HG03196 (cell line): ENCODE results near the gene ABCA10.
"Not testable (repeated sequence)": the region's sequence is repeated elsewhere in the genome, so short reads cannot be mapped to it uniquely, and the experiment has no call there.

Experiments used
- ATAC-seq: cut with Tn5 transposase; IDR thresholded peaks from one replicate; pipeline ENCODE4 v1.9.1; 2021; ENCODE audit not compliant: unreplicated experiment

ABCA10 gene

DNA sequence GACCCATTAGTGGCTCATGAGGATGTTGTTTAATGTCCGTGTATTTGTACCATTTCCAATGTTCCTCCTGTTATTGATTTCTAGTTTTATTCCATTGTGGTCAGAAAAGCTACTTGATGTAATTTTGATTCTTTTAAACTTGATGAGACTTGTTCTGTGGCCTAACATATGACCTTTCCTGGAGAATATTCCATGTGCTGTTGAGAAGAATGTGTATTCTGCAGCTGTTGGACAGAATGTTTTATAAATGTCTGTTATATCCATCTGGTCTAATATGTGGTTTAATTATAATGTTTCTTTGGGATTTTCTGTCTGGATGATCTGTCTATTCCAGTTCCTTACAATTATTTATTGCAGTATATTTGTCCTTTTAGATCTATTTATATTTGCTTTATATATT is 2.9 kb upstream of the ABCA10 start:
- no peak for ATAC-seq

DNA sequence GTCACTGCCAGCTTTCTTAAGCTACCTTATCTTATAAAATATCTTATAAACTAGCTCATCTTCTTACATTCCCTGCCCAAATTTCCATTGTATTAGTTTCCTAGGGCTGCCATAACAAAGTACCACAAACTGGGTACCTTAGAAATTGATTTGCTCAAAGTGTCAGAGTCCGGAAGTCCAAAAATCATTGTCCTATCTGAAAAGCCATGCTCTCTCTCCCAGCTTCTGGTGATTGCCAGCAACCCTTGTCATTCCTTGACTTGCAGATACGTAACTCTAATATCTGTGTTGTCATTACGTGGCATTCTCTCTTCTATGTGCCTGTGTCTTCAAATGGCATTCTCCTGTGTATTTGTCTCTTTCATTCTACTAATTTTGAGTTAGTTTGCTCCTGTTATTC is 2.3 kb upstream of the ABCA10 start:
- ATAC-seq, result no peak

DNA sequence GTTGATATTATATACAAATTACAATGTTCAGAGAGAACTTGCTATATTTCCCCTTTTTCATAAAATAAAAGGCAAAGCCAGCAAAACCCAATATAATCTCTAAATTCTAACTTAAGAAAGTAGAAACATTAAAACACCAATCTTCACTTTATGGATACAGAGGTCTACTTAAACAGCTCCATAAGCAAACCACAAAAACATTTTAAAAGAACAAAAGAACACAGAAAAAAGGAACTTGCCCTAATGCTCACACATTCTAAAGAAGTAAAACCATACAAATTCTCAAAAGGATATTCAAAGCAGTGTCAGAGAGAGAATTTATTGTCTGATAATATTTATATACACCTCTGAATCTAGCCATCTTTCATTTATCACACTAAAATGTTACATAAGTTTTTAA is 606 bp downstream of the ABCA10 start:
- no peak for ATAC-seq

DNA sequence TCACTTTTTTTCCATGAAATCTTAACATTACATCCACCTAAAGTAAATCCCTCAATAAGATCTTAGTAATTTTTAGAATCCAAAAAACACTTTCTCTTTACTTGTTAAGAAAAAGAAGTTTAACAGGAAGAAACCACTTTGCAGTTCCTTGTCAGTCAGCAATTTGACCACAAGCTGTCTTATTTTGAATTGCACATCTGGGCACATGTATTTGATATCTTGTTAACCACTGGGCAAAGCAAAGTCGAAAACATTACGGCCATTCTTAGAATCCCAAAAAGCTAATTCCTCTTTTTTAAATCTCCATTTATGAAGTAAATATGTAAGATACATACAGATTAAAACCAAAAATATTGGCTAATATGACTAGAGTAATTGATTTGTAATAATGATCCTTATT is 1.1 kb downstream of the ABCA10 start:
- ATAC-seq, result no peak

DNA sequence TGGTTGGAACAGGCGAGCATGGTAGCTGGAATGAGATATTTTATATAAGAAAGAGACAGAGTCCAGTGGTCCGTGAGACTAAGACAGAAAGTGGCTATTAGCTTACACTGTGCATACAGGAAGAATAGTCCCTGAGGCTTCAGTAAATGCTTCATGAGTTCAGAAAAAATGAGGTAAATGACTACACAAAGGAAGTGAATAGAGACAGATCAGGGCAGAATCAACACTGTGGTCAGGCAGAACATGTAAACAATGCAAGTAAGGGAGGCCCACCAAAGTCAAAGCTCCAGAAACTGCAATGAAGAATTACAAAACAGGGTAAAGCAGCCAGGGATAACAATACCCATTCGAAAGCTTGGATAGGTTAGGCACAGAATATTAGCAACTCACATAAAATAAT is 4.8 kb downstream of the ABCA10 start:
- ATAC-seq, result peak; percentile 93

DNA sequence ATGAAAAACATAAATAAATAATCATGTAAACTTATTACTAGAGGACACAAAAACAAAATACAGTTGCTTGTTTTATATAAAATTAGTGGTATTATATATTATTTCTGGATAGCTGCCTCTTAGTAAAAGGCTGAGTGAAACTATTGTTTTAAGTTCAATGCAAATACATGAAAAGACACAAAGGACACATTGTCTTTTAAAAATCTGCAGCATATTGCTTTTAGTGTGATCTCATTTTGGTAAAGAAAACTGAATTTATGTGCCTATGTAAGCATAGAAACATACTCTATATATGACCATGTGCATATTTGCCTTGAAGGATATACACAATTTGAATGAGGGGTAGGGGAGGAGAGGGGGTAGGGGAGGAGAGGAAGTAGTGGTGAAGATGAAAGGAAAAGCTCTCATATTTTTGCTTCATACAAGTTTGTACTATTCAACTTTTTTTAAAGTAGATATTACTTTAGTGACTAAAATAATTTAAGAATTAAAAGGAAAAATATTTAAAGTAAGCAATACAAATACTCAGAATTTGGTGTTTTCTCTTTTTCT is 5.8 kb downstream of the ABCA10 start:
- ATAC-seq, result no peak

DNA sequence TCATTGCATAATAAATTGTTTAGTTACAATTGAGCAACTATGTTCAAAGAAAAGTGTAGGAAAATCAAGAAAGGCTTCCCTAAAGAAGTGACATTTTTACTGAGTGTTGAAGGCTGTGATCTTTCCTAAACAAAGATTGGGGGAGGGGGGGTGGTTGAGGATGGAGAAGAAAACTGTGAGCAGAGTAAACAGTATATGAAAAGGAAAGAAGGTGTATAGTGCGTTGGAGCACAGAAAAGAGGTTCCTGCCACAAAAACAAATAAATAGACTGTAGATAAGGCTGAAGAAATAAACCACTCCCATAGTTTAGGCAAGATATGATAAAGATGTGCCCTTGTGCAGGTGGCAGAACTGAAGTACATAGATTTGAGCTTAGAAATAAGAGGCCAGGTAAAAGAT is 8.5 kb downstream of the ABCA10 start:
- no peak for ATAC-seq

DNA sequence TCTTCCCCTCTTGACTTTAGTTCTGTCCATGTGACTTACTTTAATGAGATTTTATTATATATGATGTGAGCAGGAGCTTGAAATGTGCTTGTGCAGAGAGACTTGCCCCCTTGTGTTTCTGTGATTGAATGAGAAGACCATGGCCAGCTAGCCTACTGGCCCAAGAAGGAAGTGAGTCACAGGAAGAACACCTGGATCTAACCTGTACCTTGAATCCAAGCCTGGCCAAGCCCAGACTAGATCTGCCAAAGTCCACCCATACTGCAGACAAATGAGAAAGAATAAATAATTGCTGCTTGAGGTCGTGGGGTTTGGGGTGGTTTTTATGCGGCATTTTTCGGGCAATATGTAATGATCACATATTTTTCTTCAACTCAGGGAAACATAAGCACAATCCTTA is 9.6 kb downstream of the ABCA10 start:
- no peak for ATAC-seq

DNA sequence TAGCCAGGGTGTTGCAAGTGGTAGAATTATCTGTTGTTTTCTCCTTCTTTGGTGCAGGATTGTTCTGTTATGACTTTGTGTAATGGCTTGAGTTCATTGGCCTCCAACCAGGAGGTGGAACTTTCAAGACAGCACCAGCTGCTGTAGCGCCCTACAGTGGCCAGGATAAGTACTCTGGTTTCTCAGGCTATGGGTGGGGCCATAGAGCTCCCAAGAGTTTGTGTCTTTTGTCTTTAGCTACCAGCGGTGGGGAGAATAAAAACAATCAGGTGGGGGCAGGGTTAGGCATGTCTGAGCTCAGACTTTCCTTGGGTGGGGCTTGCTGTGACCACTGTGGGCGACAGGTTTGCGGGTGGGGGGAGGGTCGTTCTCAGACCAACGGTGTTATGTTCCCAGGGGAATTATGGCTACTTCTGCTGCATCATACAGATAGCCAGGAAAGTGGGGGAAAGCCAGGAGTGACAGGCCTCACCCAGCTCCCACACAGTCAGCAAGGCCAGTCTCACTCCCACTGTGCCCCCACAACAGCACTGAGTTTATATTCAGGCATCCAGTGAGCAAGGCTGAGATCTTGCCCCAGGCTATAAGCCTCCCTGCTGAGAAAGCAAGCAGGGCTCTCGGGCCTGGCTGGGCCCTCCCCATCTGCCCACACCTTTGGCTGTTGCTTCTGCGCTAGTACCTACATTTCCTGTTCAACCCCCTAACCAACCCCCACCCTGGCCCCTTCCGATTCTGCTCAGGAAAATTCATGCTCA is 15.4 kb downstream of the ABCA10 start:
- ATAC-seq, result no peak

DNA sequence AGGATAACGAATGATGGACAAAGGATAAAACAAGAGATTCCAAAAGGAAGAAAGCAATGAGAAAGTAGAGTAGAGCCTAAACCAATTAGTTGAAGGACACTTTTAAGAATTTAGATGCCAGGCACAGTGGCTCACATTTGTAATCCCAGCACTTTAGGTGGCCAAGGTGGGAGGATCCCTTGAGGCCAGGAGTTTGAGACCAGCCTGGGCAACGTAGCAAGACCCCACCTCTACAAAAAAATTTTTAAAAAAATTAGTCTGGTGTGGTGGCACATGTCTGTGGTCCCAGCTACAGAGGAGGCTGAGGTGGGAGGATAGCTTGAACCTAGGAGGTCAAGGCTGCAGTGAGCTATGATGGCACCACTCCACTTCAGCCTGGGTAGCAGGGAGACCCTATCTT is 20.0 kb downstream of the ABCA10 start:
- ATAC-seq, result no peak

DNA sequence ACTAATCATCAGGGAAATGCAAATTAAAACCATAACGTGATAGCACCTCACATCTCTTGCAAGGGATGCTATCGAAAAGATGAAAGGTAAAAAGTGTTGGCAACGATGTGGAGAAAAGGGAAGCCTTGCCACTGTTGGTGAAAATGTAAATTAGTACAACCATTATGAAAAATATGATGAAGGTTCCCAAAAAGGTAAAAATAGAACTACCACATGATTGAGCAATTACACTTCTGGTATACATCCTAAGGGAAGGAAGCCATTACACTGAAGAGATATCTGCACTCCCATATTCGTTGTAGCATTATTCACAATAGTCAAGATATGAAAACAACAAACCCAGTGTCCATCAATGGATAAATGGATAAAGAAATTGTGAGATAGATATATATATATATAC is 21.5 kb downstream of the ABCA10 start:
- no peak for ATAC-seq

DNA sequence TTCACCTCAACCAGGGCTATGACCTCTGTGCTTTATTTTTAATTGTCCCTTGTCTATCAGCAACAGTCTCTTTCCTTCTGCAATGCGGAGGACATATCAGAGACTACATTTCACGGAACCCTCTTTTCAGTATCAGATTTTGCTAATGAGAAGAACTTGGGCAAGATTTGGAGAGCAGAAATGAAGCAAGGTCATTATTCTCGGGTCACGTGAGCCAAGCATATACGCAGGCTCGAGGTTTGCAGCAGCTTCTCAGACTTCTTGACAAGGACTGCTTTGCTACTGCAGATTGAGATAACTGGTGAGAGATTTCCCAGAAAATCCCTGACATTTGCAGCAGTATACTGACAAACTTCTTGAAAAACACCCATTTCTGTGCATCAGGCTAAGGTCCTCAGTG is 30.4 kb downstream of the ABCA10 start:
- ATAC-seq, result no peak

DNA sequence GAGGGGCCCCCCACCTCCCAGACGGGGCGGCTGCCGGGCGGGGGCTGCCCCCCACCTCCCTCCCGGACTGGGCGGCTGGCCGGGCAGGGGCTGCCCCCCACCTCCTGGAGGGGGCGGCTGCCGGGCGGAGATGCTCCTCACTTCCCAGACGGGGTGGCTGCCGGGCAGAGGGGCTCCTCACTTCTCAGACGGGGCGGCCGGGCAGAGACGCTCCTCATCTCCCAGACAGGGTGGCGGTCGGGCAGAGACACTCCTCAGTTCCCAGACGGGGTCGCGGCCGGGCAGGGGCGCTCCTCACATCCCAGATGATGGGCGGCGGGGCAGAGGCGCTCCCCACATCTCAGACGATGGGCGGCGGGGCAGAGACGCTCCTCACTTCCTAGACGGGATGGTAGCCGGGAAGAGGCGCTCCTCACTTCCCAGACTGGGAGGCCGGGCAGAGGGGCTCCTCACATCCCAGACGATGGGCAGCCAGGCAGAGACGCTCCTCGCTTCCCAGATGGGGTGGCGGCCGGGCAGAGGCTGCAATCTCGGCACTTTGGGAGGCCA is 32.4 kb downstream of the ABCA10 start:
- ATAC-seq, result not testable (repeated sequence)

DNA sequence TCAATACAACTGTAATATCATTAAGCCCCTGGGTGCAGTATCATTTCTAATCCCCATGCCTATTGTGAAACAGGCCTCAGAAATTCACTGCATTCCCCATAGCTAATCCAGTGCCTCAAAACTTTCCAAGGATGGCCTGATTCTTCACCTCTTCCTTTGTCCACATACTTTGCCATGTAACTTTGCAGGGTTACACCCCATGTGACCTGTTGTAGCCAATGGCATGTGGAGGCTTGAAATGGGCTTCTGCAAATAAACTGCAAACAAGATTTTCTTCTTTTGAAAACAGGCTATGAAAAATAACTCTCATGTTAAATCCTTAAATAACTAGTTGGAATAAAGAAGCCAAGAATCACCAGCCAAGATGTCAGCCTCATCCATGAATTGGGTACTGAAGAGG is 35.9 kb downstream of the ABCA10 start:
- ATAC-seq, result no peak

DNA sequence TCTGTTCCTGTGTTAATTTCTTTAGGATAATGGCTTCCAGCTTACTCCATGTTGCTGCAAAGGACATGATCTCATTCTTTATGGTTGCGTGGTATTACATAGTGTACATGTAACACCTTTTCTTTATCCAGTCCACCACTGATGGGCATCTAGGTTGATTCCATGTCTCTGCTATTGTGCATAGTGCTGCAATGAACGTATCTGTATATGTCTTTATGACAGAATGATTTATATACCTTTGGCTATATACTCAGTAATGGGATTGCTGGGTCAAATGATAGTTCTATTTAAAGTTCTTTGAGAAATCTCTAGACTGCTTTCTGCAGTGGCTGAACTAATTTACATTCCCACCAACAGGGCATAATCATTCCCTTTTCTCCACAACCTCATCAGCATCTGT is 39.8 kb downstream of the ABCA10 start:
- ATAC-seq, result no peak

DNA sequence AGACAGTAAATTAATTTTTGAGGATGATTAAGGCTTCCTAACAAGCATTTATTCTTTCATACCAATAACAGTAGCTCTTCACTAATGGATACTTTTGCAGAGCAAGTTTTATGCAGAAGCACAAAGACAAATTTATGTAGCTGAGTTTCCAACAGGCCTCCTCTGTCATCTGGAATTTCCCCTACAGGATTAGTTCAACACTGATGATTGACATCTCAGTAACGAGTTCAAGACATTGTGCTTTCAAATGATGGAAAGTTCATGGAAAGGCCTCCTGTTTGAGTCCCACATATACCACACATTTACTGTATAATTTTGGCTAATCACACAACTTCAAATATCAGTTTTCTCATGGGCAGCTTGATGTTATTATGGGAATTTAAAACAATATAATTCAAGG is 40.6 kb downstream of the ABCA10 start:
- no peak for ATAC-seq

DNA sequence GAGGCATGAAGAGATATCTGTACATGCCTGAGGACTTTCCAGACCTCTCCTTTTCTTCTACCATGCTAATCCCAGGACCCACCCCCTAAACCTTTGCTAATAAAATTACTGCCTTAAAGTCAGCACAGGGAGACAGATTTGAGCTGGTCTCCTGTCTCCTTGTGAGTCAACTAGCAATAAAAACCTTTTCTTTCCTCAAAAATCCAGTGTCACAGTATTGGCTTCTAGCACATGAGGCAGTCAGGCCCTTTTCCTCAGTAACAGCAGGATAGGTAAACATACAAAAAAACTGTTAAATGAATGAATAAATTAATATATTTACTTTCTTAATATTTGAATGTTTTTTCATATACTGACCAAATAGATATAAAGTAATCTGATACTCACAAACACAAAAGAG is 41.3 kb downstream of the ABCA10 start:
- ATAC-seq, result no peak

DNA sequence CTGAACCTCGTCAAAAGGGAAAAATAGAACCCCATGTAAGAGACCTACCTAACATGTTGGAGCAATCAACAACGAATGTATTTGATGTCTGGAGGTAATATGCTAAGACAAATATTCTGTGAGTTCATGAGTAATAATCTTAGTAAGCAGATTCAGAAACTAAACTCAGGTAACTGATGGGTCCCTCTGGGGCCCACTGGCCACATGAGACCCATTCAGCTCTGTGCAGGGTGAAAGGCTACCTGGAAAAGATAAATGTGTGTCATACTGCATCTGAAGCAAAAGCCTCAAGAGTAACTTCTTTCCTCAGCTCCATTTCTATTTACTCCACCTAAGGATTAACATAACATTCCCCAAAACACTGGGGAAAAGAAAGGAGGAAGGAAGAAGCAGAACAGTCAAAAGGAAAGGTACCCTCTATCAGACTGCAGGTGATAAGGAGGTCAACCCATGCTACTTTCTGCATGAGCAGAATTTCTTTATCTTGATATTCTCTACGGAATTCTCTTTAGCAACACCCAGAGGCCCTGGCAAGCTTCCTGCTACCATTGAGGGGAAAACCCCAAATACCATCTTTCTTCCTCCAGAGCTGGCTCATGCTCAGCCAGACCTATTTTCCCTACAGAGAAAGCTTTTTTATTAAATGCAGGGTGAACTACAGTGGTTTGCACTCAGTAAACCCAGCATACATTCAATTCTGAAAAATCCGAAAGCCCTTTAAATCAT is 49.2 kb downstream of the ABCA10 start:
- ATAC-seq, result no peak

DNA sequence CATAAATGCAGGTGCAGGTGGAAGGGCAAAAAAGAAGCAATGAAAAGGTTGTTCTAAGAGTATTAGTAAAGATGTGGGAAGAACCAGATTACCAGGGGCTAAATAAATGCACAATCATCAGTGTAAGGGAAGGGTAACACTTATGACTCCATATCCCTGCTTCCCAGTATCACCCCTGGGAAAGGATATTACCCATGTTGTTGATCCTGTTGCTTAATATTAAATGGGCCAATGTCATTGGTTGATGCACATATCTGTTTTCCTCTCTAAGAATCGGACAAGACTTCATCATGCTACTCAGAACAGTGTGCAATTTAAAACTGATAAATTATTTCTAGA is 52.2 kb downstream of the ABCA10 start:
- no peak for ATAC-seq

DNA sequence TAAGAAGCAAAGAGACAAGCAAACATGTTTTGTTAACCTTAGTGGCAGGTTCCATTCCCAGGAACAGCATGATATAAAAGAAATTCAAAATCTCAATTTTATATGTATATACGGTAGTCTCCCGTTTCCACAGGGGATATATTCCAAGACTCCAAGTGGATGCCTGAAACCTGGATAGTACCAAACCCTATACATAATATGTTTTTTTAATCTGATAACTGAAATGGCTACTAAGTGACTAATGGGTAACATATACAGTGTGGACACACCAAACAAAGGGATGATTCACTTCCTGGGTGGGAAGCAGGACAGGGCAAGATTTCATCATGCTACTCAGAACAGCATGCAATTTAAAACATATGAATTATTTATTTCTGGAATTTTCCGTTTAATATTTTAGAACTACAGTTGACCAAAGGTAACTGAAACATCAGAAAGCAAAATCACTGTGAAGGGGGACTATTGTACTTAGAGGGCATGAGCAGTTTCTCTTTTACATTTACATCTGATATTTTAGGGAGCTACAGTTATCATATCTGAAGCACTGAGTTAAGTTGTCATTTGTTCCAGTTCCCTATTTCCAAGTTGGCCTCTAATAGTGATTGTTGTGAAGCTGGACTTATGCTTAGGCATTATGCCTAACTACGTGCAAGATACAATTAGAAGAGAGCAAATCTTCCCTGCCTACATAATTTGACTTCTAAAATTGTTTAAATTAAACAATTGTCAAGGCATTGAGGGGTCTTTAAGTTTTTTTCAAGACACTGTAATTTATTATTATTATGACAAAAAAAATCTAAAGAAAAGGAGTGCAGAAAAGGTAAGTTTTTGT is 52.8 kb downstream of the ABCA10 start:
- no peak for ATAC-seq

DNA sequence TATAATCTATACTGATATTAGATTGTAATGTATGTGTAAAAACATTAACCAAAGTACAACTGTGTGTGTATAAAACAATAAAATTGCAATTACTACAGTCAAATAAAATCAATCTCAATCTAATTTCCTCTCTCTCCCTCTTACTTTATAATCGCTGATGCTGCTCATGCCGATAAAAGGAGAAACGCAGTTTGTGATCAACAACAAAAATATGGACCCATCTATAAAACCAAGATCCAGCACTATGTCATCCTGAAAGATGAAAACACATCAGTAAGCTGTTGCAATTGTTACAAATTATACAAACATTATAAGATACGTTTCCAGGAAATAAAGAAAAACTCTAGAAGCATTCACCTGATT is 53.4 kb downstream of the ABCA10 start:
- ATAC-seq, result no peak

DNA sequence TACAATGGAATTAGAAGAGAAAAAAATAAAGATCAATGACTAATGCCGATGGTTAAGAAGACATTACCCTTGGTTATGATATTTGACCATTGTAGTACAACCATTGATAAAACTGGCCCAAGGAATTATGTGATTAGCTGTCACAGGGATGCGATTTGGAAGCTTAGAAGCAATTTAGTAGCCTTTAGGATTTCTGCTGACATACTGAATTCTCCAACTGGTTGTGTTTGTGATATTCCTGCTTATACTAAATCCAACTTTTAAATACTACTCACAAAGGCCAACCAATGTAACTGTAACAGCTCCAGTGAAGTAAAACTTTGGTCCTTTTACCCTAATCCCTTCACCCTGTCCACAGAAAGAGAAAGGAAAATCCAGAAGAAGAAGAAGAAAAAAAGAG is 55.5 kb downstream of the ABCA10 start:
- ATAC-seq, result no peak
